ENCODE results near the gene GAS2L1. TPM values are rescaled to one million over a fixed set of nuclear protein-coding genes. Genes with fewer than 3 reads are reported as not detected.

The GAS2L1 gene
- total and polyA plus RNA-seq, 2 donors from 2014 or later: 24.2 to 27.2 TPM

DNA sequence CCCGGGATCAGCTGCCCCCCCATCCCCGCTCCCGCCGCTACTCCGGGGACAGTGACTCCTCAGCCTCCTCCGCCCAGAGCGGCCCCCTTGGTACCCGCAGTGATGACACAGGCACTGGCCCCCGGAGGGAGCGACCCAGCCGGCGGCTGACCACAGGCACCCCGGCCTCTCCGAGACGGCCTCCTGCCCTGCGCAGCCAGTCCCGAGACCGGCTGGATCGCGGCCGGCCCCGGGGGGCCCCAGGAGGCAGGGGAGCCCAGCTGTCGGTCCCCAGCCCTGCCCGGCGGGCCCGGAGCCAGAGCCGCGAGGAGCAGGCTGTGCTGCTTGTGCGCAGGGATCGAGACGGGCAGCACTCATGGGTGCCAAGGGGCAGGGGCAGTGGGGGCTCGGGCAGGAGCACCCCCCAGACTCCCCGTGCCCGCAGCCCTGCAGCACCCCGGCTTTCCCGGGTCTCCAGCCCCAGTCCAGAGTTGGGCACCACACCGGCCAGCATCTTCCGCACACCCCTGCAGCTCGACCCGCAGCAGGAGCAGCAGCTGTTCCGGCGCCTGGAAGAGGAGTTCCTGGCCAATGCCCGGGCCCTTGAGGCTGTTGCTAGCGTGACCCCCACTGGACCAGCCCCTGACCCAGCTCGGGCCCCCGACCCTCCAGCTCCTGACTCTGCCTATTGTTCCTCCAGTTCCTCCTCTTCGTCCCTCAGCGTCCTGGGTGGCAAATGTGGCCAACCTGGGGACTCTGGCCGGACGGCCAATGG, 5.2 kb downstream of the GAS2L1 start:
- DNase-seq: peak in 2 of 5 donors; percentile 76 to 84
- Histone ChIP-seq H3K27ac (ENCODE audit: low read depth in 2 of 2, low read length in 2 of 2) (no peak overlapping the region), H3K4me1 (ENCODE audit: control insufficient read depth in 2 of 3, insufficient read depth in 2 of 3, low read depth in 1 of 3, low read length in 3 of 3) (peaks cover 0 to 44% (median 8%) of the 10 kb centered on the region in 3 donors), H3K9ac (ENCODE audit: low read length in 3 of 3) (no peak overlapping the region), H3K4me3 (ENCODE audit: low read length in 3 of 3) (no peak overlapping the region), H3K36me3 (ENCODE audit: control insufficient read depth in 2 of 3, insufficient read depth in 3 of 3, low read length in 3 of 3) (no peaks in the 10 kb centered on the region), H3K9me3 (ENCODE audit: control insufficient read depth in 2 of 3, insufficient read depth in 1 of 3, low read length in 3 of 3) (no peaks in the 10 kb centered on the region), H3K27me3 (ENCODE audit: control insufficient read depth, insufficient read depth, low read length) (peaks cover 16% of the 10 kb centered on the region)
- TF ChIP-seq, protein P1, sequence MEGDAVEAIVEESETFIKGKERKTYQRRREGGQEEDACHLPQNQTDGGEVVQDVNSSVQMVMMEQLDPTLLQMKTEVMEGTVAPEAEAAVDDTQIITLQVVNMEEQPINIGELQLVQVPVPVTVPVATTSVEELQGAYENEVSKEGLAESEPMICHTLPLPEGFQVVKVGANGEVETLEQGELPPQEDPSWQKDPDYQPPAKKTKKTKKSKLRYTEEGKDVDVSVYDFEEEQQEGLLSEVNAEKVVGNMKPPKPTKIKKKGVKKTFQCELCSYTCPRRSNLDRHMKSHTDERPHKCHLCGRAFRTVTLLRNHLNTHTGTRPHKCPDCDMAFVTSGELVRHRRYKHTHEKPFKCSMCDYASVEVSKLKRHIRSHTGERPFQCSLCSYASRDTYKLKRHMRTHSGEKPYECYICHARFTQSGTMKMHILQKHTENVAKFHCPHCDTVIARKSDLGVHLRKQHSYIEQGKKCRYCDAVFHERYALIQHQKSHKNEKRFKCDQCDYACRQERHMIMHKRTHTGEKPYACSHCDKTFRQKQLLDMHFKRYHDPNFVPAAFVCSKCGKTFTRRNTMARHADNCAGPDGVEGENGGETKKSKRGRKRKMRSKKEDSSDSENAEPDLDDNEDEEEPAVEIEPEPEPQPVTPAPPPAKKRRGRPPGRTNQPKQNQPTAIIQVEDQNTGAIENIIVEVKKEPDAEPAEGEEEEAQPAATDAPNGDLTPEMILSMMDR (IDR thresholded peaks at IDR 0.05; ENCODE audit: borderline replicate concordance, extremely low read depth, insufficient read depth): no peak
- FAIRE-seq: no peak
- intact Hi-C loops (cut with DNase I): no loop called here

DNA sequence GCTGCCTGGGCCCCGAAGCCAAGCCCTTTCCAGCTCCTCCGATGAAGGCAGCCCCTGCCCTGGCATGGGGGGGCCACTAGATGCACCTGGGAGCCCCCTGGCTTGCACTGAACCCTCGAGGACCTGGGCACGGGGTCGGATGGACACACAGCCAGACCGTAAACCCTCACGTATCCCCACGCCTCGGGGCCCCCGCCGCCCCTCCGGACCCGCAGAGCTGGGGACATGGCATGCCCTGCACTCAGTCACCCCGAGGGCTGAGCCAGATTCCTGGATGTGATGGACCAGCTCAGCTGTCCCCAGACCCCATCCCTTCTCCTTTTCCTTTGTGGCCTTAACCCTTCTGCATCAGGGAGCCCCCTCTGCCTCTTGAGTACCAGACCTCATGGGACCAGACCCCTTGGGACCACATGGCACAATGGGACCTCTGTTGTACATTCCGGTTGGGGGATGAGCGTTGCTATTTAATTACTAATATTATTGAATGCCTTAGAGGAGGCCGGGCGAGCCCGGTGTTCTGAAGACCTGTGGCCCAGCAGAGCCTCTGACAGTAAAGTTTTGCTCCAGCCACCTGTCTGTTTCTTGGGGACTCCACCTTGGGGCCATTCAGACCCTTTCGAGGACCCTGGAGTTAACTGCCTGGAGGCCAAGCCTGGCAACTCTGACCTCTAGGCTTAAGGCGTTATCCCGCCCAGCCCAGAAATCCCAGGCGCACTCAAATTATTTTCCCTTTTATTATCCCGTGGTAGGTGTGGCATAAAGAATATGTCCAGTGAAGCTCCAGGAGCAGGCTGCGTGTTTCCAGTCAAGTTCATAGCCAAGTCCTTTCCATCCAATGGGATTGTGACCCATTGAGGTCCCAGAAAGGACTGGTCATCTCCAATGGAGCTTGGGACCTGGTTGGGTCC, 6.0 kb downstream of the GAS2L1 start:
- no peak overlapping the region for H3K27ac ChIP-seq (ENCODE audit: low read depth in 2 of 2, low read length in 2 of 2)
- peaks cover 0 to 41% (median 8%) of the 10 kb centered on the region in 3 donors for H3K4me1 ChIP-seq (ENCODE audit: control insufficient read depth in 2 of 3, insufficient read depth in 2 of 3, low read depth in 1 of 3, low read length in 3 of 3)
- no peak overlapping the region for H3K9ac ChIP-seq (ENCODE audit: low read length in 3 of 3)
- intact Hi-C loops (cut with DNase I): no loop called here
- FAIRE-seq: no peak
- TF ChIP-seq, protein P1 (IDR thresholded peaks at IDR 0.05; ENCODE audit: borderline replicate concordance, extremely low read depth, insufficient read depth): no peak
- H3K4me3 ChIP-seq (ENCODE audit: low read length in 3 of 3): no peak overlapping the region
- H3K9me3 ChIP-seq (ENCODE audit: control insufficient read depth in 2 of 3, insufficient read depth in 1 of 3, low read length in 3 of 3): no peaks in the 10 kb centered on the region
- peaks cover 16% of the 10 kb centered on the region for H3K27me3 ChIP-seq (ENCODE audit: control insufficient read depth, insufficient read depth, low read length)
- peak in 2 of 5 donors; percentile 58 to 68 for DNase-seq
- no peaks in the 10 kb centered on the region for H3K36me3 ChIP-seq (ENCODE audit: control insufficient read depth in 2 of 3, insufficient read depth in 3 of 3, low read length in 3 of 3)

DNA sequence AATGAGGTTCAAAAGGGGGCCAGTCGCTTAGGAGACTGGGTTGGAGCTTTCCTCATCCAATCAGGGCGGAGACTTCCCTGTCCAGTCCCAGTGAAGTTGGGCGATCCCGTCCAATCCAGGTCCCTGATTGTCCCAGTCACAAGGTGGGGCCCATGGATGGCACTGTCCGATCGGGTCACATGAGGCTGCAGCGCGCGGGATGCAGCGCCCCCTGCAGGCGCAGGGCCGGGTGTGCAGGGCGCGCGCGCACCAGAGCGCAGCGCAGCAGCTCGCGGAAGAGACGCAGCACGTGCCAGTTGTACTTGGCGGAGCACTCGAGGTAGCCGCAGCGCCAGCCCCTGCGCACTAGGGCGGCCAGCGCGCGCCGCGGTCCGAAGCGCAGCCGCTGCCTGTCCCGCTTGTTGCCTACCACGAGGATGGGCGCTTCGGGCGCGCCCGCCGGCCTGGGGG, 6.7 kb downstream of the GAS2L1 start:
- Histone ChIP-seq H3K36me3 (ENCODE audit: control insufficient read depth in 2 of 3, insufficient read depth in 3 of 3, low read length in 3 of 3) (no peaks in the 10 kb centered on the region), H3K4me1 (ENCODE audit: control insufficient read depth in 2 of 3, insufficient read depth in 2 of 3, low read depth in 1 of 3, low read length in 3 of 3) (peaks cover 0 to 36% (median under 1%) of the 10 kb centered on the region in 3 donors), H3K27me3 (ENCODE audit: control insufficient read depth, insufficient read depth, low read length) (peaks cover 16% of the 10 kb centered on the region), H3K9ac (ENCODE audit: low read length in 3 of 3) (no peak overlapping the region), H3K9me3 (ENCODE audit: control insufficient read depth in 2 of 3, insufficient read depth in 1 of 3, low read length in 3 of 3) (no peaks in the 10 kb centered on the region), H3K27ac (ENCODE audit: low read depth in 2 of 2, low read length in 2 of 2) (no peak overlapping the region), H3K4me3 (ENCODE audit: low read length in 3 of 3) (no peak overlapping the region)
- no peak for FAIRE-seq
- DNase-seq: peak in 4 of 5 donors; percentile 59 to 78 (median 75)
- TF ChIP-seq, protein P1 (IDR thresholded peaks at IDR 0.05; ENCODE audit: borderline replicate concordance, extremely low read depth, insufficient read depth): peak; percentile 50
- intact Hi-C loops (cut with DNase I): no loop called here

Measured in kidney (tissue), 14 donors.